Fibroblast of lung (primary cell): ENCODE measurements around the gene DHX57.

Experiments
- EZH2 ChIP-seq: IDR thresholded peaks from 2 replicates; pipeline ENCODE4 v1.5.1; 2012; ENCODE audit warnings: low read length, control low read depth, mild to moderate bottlenecking; ENCODE audit errors: missing control alignments
- TF ChIP-seq, protein P1 (sequence below), 2 donors: IDR thresholded peaks in 1 of 2; conservative IDR thresholded peaks in 1 of 2; 1 replicate in 1 of 2; 2 replicates in 1 of 2; pipeline ENCODE4 v1.5.1; 2011 to 2012; ENCODE audit warnings: low read length in 2 of 2, control low read depth in 1 of 2, inconsistent platforms in 1 of 2, low read depth in 1 of 2, mild to moderate bottlenecking in 1 of 2

GRCh38 chr2:38793511-38793910, 82.2 kb downstream of the DHX57 start:
- TF ChIP-seq, protein P1, sequence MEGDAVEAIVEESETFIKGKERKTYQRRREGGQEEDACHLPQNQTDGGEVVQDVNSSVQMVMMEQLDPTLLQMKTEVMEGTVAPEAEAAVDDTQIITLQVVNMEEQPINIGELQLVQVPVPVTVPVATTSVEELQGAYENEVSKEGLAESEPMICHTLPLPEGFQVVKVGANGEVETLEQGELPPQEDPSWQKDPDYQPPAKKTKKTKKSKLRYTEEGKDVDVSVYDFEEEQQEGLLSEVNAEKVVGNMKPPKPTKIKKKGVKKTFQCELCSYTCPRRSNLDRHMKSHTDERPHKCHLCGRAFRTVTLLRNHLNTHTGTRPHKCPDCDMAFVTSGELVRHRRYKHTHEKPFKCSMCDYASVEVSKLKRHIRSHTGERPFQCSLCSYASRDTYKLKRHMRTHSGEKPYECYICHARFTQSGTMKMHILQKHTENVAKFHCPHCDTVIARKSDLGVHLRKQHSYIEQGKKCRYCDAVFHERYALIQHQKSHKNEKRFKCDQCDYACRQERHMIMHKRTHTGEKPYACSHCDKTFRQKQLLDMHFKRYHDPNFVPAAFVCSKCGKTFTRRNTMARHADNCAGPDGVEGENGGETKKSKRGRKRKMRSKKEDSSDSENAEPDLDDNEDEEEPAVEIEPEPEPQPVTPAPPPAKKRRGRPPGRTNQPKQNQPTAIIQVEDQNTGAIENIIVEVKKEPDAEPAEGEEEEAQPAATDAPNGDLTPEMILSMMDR (conservative IDR thresholded peaks at IDR 0.05 in 1 of 2, IDR thresholded peaks at IDR 0.05 in 1 of 2; ENCODE audit: low read depth in 1 of 2, low read length in 2 of 2), result no peak
- no peak for TF ChIP-seq EZH2
